H1 (cell line): ENCODE data around the gene CAMKMT. TPM values are rescaled to one million over a fixed set of nuclear protein-coding genes. Genes with fewer than 3 reads are reported as not detected.

Experiments used
- CTCF ChIA-PET: fragments of 300-600 bp; sonication (Branson Sonifier 250); formaldehyde crosslinking; loops from one replicate; lab custom pipeline; 2021; ENCODE audit not compliant: partially characterized antibody; lab: Charles Lee
- POLR2A ChIA-PET: fragments of 300-600 bp; sonication (Branson Sonifier 250); formaldehyde crosslinking; loops from one replicate; lab custom pipeline; 2021; ENCODE audit warnings: inconsistent platforms; ENCODE audit not compliant: partially characterized antibody; lab: Charles Lee
- DNase-seq, 2 experiments: peaks; one replicate each; pipeline versions ENCODE4 v3.0.0 to v3.0.0-alpha.2; 2010 to 2022; ENCODE audit warnings: low spot score in 2 of 2, low read depth in 1 of 2, mixed read lengths in 1 of 2
- FAIRE-seq: peaks from 2 replicates; lab custom pipeline; 2011; peaks lifted over from hg19 to GRCh38; lab: Jason Lieb, UNC
- H2AFZ ChIP-seq: 2 replicates; pipeline ENCODE4 v1.8.1; 2012; ENCODE audit warnings: low read length, inconsistent platforms
- H2AK5ac ChIP-seq: 2 replicates; pipeline ENCODE4 v1.6.1; 2013; ENCODE audit warnings: low read depth, low read length
- H2BK120ac ChIP-seq: replicated peaks from 2 replicates; pipeline ENCODE3; 2013; ENCODE audit warnings: low read depth, low read length, inconsistent platforms
- H2BK12ac ChIP-seq: 2 replicates; pipeline ENCODE4 v1.6.1; 2013; ENCODE audit warnings: low read depth, low read length
- H2BK15ac ChIP-seq: 2 replicates; pipeline ENCODE4 v1.6.1; 2013; ENCODE audit warnings: low read length
- H2BK20ac ChIP-seq: 2 replicates; pipeline ENCODE4 v1.6.1; 2013; ENCODE audit warnings: low read length
- H2BK5ac ChIP-seq: 2 replicates; pipeline ENCODE4 v1.6.1; 2013; ENCODE audit warnings: low read depth, low read length
- H3K14ac ChIP-seq: 2 replicates; pipeline ENCODE4 v1.6.1; 2013; ENCODE audit warnings: inconsistent platforms; ENCODE audit not compliant: insufficient read length
- H3K18ac ChIP-seq: 2 replicates; pipeline ENCODE4 v1.6.1; 2013; ENCODE audit warnings: low read length; ENCODE audit errors: extremely low read depth
- H3K23ac ChIP-seq: 2 replicates; pipeline ENCODE4 v1.6.1; 2013; ENCODE audit warnings: inconsistent platforms; ENCODE audit not compliant: insufficient read length
- H3K23me2 ChIP-seq: 2 replicates; pipeline ENCODE4 v1.6.1; 2013; ENCODE audit warnings: low read depth, low read length
- H3K27ac ChIP-seq: 2 replicates; pipeline ENCODE4 v1.6.1; 2011; ENCODE audit warnings: low read depth, low read length, inconsistent platforms
- H3K27me3 ChIP-seq, 4 experiments: replicated peaks in 1 of 4; 1 replicate in 1 of 4; 2 replicates in 3 of 4; pipeline versions ENCODE4 v1.6.1 to v1.8.1; 2011 to 2013; ENCODE audit warnings: low read length in 3 of 4, mild to moderate bottlenecking in 3 of 4, inconsistent platforms in 2 of 4, mixed read lengths in 2 of 4, moderate library complexity in 1 of 4; ENCODE audit not compliant: control insufficient read depth in 3 of 4, insufficient read depth in 3 of 4; ENCODE audit errors: extremely low read depth in 1 of 4
- H3K36me3 ChIP-seq, 4 experiments: 2 replicates each; pipeline versions ENCODE4 v1.6.1 to v1.8.1; 2011 to 2013; ENCODE audit warnings: mild to moderate bottlenecking in 4 of 4, low read length in 3 of 4, moderate library complexity in 2 of 4, control low read depth in 1 of 4, inconsistent platforms in 1 of 4; ENCODE audit not compliant: insufficient read depth in 4 of 4, control insufficient read depth in 2 of 4
- H3K4ac ChIP-seq: replicated peaks from 2 replicates; pipeline ENCODE3; 2013; ENCODE audit warnings: low read length, low read depth, mixed read lengths, inconsistent platforms; ENCODE audit not compliant: insufficient read length
- H3K4me1 ChIP-seq, 4 experiments: replicated peaks in 1 of 4; 1 replicate in 1 of 4; 2 replicates in 3 of 4; pipeline versions ENCODE4 v1.6.1 to v1.8.1; 2011 to 2013; ENCODE audit warnings: low read length in 3 of 4, inconsistent platforms in 2 of 4, mixed read lengths in 1 of 4; ENCODE audit not compliant: insufficient read depth in 4 of 4, control insufficient read depth in 3 of 4
- H3K4me2 ChIP-seq, 2 experiments: 2 replicates each; pipeline versions ENCODE4 v1.6.1 to v1.8.1; 2011 to 2013; ENCODE audit warnings: low read depth in 2 of 2, low read length in 2 of 2, control low read depth in 1 of 2, inconsistent platforms in 1 of 2, mild to moderate bottlenecking in 1 of 2; ENCODE audit not compliant: insufficient read depth in 1 of 2
- H3K4me3 ChIP-seq, 4 experiments: fragments of 200-600, 300-600 bp in 1 of 4; sonication (generic), shearing (Covaris generic), sonication (Bioruptor Twin) in 1 of 4; 2 replicates each; pipeline versions ENCODE4 v1.5.1 to v1.8.1; 2011 to 2016; ENCODE audit warnings: low read length in 4 of 4, low read depth in 3 of 4, control low read depth in 2 of 4, inconsistent platforms in 2 of 4, mild to moderate bottlenecking in 2 of 4, mixed read lengths in 1 of 4, moderate library complexity in 1 of 4; ENCODE audit not compliant: insufficient read depth in 2 of 4; ENCODE audit errors: extremely low read depth in 1 of 4
- H3K56ac ChIP-seq: replicated peaks from 2 replicates; pipeline ENCODE3; 2013; ENCODE audit warnings: low read depth, mild to moderate bottlenecking, mixed read lengths, low read length, inconsistent platforms; ENCODE audit not compliant: insufficient read length
- H3K79me1 ChIP-seq: 2 replicates; pipeline ENCODE4 v1.6.1; 2013; ENCODE audit warnings: low read depth, low read length, control low read depth
- H3K79me2 ChIP-seq, 2 experiments: 2 replicates each; pipeline versions ENCODE4 v1.6.1 to v1.8.1; 2012 to 2013; ENCODE audit warnings: low read length in 2 of 2, mild to moderate bottlenecking in 2 of 2, inconsistent platforms in 1 of 2; ENCODE audit not compliant: insufficient read depth in 2 of 2, control insufficient read depth in 1 of 2
- H3K9ac ChIP-seq, 4 experiments: replicated peaks in 1 of 4; 1 replicate in 1 of 4; 2 replicates in 3 of 4; pipeline versions ENCODE4 v1.6.1 to v1.8.1; 2011 to 2013; ENCODE audit warnings: low read depth in 3 of 4, low read length in 3 of 4, control low read depth in 2 of 4, mild to moderate bottlenecking in 2 of 4, moderate library complexity in 2 of 4, inconsistent platforms in 1 of 4; ENCODE audit errors: extremely low read depth in 1 of 4
- H3K9me3 ChIP-seq, 2 experiments: 2 replicates each; pipeline versions ENCODE4 v1.6.1 to v1.8.1; 2012 to 2013; ENCODE audit warnings: mild to moderate bottlenecking in 2 of 2, moderate library complexity in 2 of 2, control low read depth in 1 of 2, inconsistent platforms in 1 of 2, low read depth in 1 of 2, low read length in 1 of 2, mixed read lengths in 1 of 2; ENCODE audit not compliant: insufficient read depth in 2 of 2
- H4K20me1 ChIP-seq, 2 experiments: replicated peaks in 1 of 2; 2 replicates each; pipeline versions ENCODE3 to v1.8.1; 2011 to 2013; ENCODE audit warnings: inconsistent platforms in 2 of 2, low read length in 2 of 2, mild to moderate bottlenecking in 1 of 2; ENCODE audit not compliant: insufficient read depth in 2 of 2, control insufficient read depth in 1 of 2
- H4K5ac ChIP-seq: 2 replicates; pipeline ENCODE4 v1.6.1; 2013; ENCODE audit warnings: low read length, low read depth, mixed read lengths, inconsistent platforms; ENCODE audit not compliant: insufficient read length
- H4K8ac ChIP-seq: 2 replicates; pipeline ENCODE4 v1.8.0; 2013; ENCODE audit warnings: mild to moderate bottlenecking, moderate library complexity, low read length, inconsistent platforms; ENCODE audit not compliant: insufficient read depth; ENCODE audit errors: extremely low read depth
- H4K91ac ChIP-seq: replicated peaks from 2 replicates; pipeline ENCODE3; 2013; ENCODE audit warnings: low read length, mixed read lengths, inconsistent platforms; ENCODE audit not compliant: insufficient read length
- HDAC2 ChIP-seq, 2 experiments: fragments of 300-600 bp in 1 of 2; sonication (generic) in 1 of 2; IDR thresholded peaks; 2 replicates each; pipeline ENCODE4 v1.6.1; 2011 to 2012; ENCODE audit warnings: low read depth in 2 of 2, low read length in 2 of 2, mild to moderate bottlenecking in 2 of 2, moderate library complexity in 2 of 2, borderline replicate concordance in 1 of 2, inconsistent platforms in 1 of 2
- MAFK ChIP-seq: IDR thresholded peaks from 2 replicates; pipeline ENCODE4 v1.6.1; 2012; ENCODE audit warnings: low read depth, mild to moderate bottlenecking, improper control_type of control experiment, low read length
- NRF1 ChIP-seq: IDR thresholded peaks from 2 replicates; pipeline ENCODE4 v1.6.1; 2011; ENCODE audit warnings: mild to moderate bottlenecking, low read depth, low read length, improper control_type of control experiment
- SIX5 ChIP-seq: IDR thresholded peaks from 2 replicates; pipeline ENCODE4 v1.6.1; 2011; ENCODE audit warnings: mild to moderate bottlenecking, low read depth, low read length
- TCF12 ChIP-seq: IDR thresholded peaks from 2 replicates; pipeline ENCODE4 v1.6.1; 2011; ENCODE audit warnings: low read depth, mild to moderate bottlenecking, low read length
- WGBS, 2 experiments: shearing (Covaris generic) in 1 of 2; methylation state at CpG; one replicate each; pipeline versions ENCODE4 v1.1.6 to v1.1.7; 2013 to 2015; ENCODE audit warnings: low lambda C conversion rate in 2 of 2, mixed read lengths in 2 of 2, inconsistent platforms in 1 of 2, low coverage in 1 of 2, missing lambda C conversion rate in 1 of 2; ENCODE audit not compliant: insufficient replicate concordance in 2 of 2, insufficient coverage in 1 of 2, insufficient read length in 1 of 2; ENCODE audit errors: extremely low coverage in 1 of 2, missing lambda C conversion rate in 1 of 2; 5-methylcytosine and 5-hydroxymethylcytosine counted together
- polyA plus RNA-seq, 7 experiments: library from polyadenylated mRNA; depleted of rRNA in 3 of 7; stranded (reverse) in 5 of 7; unstranded in 2 of 7; fragments of >200 nt in 5 of 7; fragments of 200-250 nt in 2 of 7; gene quantifications; 1 replicate in 5 of 7; 2 replicates in 1 of 7; 4 replicates in 1 of 7; pipeline versions ENCODE4 v1.2.1 to v1.2.3, GENCODE V29; 2011 to 2013; ENCODE audit warnings: missing spikeins in 2 of 7, mixed read lengths in 2 of 7
- total RNA-seq: library from RNA; stranded (reverse); fragmentation: NEBNext Ultra II Directional; extraction: Animal tissue kit (Norgen Biotek cat#: 25700); gene quantifications from 2 replicates; pipeline ENCODE4 v1.2.1, GENCODE V29; 2021

Gene CAMKMT
- total and polyA plus RNA-seq, 2 of the 8 experiments (the other 6 are each of a cell fraction or from before 2014, with no cell fraction given) = 14.7 to 22.4 TPM

DNA sequence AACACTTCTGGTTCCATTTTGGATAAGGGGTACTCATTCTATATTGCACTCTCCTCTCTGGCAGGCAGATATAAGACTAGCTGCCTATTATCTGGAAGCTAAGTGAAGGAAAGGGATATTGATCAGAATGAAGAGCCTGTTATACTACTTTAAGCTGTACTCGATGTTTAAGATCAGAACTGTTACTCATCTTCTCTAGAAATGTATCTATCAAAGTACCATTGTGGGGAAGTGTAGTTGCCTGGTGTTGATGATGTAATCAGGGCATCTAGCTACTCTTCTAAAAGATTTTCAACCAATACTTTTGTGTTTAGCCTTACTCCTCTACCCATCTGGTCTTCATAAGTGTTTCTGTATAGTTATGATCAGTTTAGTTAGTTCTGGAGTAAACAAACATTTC is 5.8 kb downstream of the CAMKMT start:
- Histone ChIP-seq H3K4me2 (no peak overlapping the region), H3K79me1 (no peaks in the 10 kb centered on the region; the same call in 1 of the 2 replicates), H3K4me1 (peaks cover 0 to 2% (median 0%) of the 10 kb centered on the region in 4 experiments; a peak in 1 of 7 replicates), H3K23me2 (peaks cover 3% of the 10 kb centered on the region), H4K20me1 (no peaks in the 10 kb centered on the region), H2AFZ (no peak overlapping the region), H2BK20ac (no peak overlapping the region), H3K79me2 (peaks cover 7 to 73% of the 10 kb centered on the region in 2 experiments), H3K9me3 (no peaks in the 10 kb centered on the region), H3K4me3 (no peak overlapping the region), H3K18ac (no peak overlapping the region), H2BK12ac (no peak overlapping the region), H2BK15ac (no peak overlapping the region), H3K9ac (no peak overlapping the region), H2BK5ac (no peak overlapping the region), H3K56ac (no peak overlapping the region), H3K4ac (no peak overlapping the region), H2BK120ac (no peak overlapping the region), H3K14ac (no peak overlapping the region), H4K5ac (no peak overlapping the region), H4K8ac (no peak overlapping the region), H2AK5ac (no peak overlapping the region), H4K91ac (no peak overlapping the region), H3K27me3 (no peaks in the 10 kb centered on the region), H3K27ac (no peak overlapping the region), H3K23ac (no peak overlapping the region), H3K36me3 (no peaks in the 10 kb centered on the region; a peak in 1 of 8 replicates)
- POLR2A ChIA-PET = no interaction called here
- no peak for FAIRE-seq
- CTCF ChIA-PET = interaction anchor here (1.8 kb wide), 1 partner anchor 25 kb away, joined by 7 read pairs; no protein-coding TSS in a partner anchor
- WGBS, 2 experiments = 94% methylated on average over 1 of the region's 1 CpG; no CpG with 5 or more reads in 1 of the 2 experiments
- DNase-seq = no peak
- no peak for TF ChIP-seq NRF1
- no peak for TF ChIP-seq SIX5
- TF ChIP-seq MAFK = no peak
- no peak for TF ChIP-seq HDAC2 (IDR thresholded peaks at IDR 0.05; ENCODE audit: borderline replicate concordance in 1 of 2, low read depth in 2 of 2, low read length in 2 of 2)
- no peak for TF ChIP-seq TCF12
